ENCODE measurements around the gene TSPAN2. TPM values are rescaled to one million over a fixed set of nuclear protein-coding genes. Genes with fewer than 3 reads are reported as not detected.
A peak's percentile ranks its signal among the peaks of the same experiment; 100 is the strongest.
"Not testable (repeated sequence)": the region's sequence is repeated elsewhere in the genome, so short reads cannot be mapped to it uniquely, and the experiment has no call there.

Gene TSPAN2
- polyA plus RNA-seq, 3 donors = 34.2 to 37.8 (median 34.5) TPM

GRCh38 chr1:115063228-115063901 is 25.9 kb downstream of the TSPAN2 start:
- no peak for DNase-seq (ENCODE audit: extremely low read depth in 1 of 11, low read depth in 9 of 11, low spot score in 4 of 11)

- DNase-seq (ENCODE audit: extremely low read depth in 1 of 11, low read depth in 9 of 11, low spot score in 4 of 11) = no peak
These were observed 26.7 kb downstream of the TSPAN2 start for GRCh38 chr1:115062542-115063004.

GRCh38 chr1:115060501-115060900 is 28.8 kb downstream of the TSPAN2 start:
- no peak for DNase-seq (ENCODE audit: extremely low read depth in 1 of 11, low read depth in 9 of 11, low spot score in 4 of 11)

GRCh38 chr1:115059316-115059715 is 30.0 kb downstream of the TSPAN2 start:
- DNase-seq (ENCODE audit: extremely low read depth in 1 of 11, low read depth in 9 of 11, low spot score in 4 of 11) = no peak

GRCh38 chr1:115057661-115058254 is 31.5 kb downstream of the TSPAN2 start:
- DNase-seq (ENCODE audit: extremely low read depth in 1 of 11, low read depth in 9 of 11, low spot score in 4 of 11) = peak in 1 of 11 donors; percentile 28

GRCh38 chr1:115056395-115056798 is 32.9 kb downstream of the TSPAN2 start:
- DNase-seq (ENCODE audit: extremely low read depth in 1 of 11, low read depth in 9 of 11, low spot score in 4 of 11) = peak; percentile 60 to 93 (median 73)

GRCh38 chr1:115052454-115053083 is 36.7 kb downstream of the TSPAN2 start:
- peak in 8 of 11 donors; percentile 15 to 43 (median 29) for DNase-seq (ENCODE audit: extremely low read depth in 1 of 11, low read depth in 9 of 11, low spot score in 4 of 11)

- DNase-seq (ENCODE audit: extremely low read depth in 1 of 11, low read depth in 9 of 11, low spot score in 4 of 11) = no peak
These were observed 37.5 kb downstream of the TSPAN2 start for GRCh38 chr1:115051850-115052249.

- no peak for DNase-seq (ENCODE audit: extremely low read depth in 1 of 11, low read depth in 9 of 11, low spot score in 4 of 11)
These were observed 42.6 kb downstream of the TSPAN2 start for GRCh38 chr1:115046751-115047150.

GRCh38 chr1:115041654-115042053 is 47.6 kb downstream of the TSPAN2 start:
- DNase-seq (ENCODE audit: extremely low read depth in 1 of 11, low read depth in 9 of 11, low spot score in 4 of 11) = no peak

- no peak for DNase-seq (ENCODE audit: extremely low read depth in 1 of 11, low read depth in 9 of 11, low spot score in 4 of 11)
These were observed 48.8 kb downstream of the TSPAN2 start for GRCh38 chr1:115040501-115040900.

- DNase-seq (ENCODE audit: extremely low read depth in 1 of 11, low read depth in 9 of 11, low spot score in 4 of 11) = no peak
These were observed 52.3 kb downstream of the TSPAN2 start for GRCh38 chr1:115036814-115037507.

GRCh38 chr1:115035652-115036051 is 53.7 kb downstream of the TSPAN2 start:
- DNase-seq (ENCODE audit: extremely low read depth in 1 of 11, low read depth in 9 of 11, low spot score in 4 of 11) = no peak

- no peak for DNase-seq (ENCODE audit: extremely low read depth in 1 of 11, low read depth in 9 of 11, low spot score in 4 of 11)
These were observed 57.7 kb downstream of the TSPAN2 start for GRCh38 chr1:115031595-115031994.

GRCh38 chr1:115029526-115029925 is 59.8 kb downstream of the TSPAN2 start, which contains the start of gene TSHB:
Gene TSHB (plus strand): TSS chr1:115029826. CDS start chr1:115033363, 3,537 bp downstream.
- no peak for DNase-seq (ENCODE audit: extremely low read depth in 1 of 11, low read depth in 9 of 11, low spot score in 4 of 11)

GRCh38 chr1:115023593-115023992 is 65.7 kb downstream of the TSPAN2 start:
- no peak for DNase-seq (ENCODE audit: extremely low read depth in 1 of 11, low read depth in 9 of 11, low spot score in 4 of 11)

GRCh38 chr1:115021145-115021544 is 68.2 kb downstream of the TSPAN2 start:
- DNase-seq (ENCODE audit: extremely low read depth in 1 of 11, low read depth in 9 of 11, low spot score in 4 of 11) = no peak

- not testable (repeated sequence) for DNase-seq (ENCODE audit: extremely low read depth in 1 of 11, low read depth in 9 of 11, low spot score in 4 of 11)
These were observed 69.8 kb downstream of the TSPAN2 start for GRCh38 chr1:115019549-115019948.

- no peak for DNase-seq (ENCODE audit: extremely low read depth in 1 of 11, low read depth in 9 of 11, low spot score in 4 of 11)
These were observed 75.5 kb downstream of the TSPAN2 start for GRCh38 chr1:115013792-115014191.

- no peak for DNase-seq (ENCODE audit: extremely low read depth in 1 of 11, low read depth in 9 of 11, low spot score in 4 of 11)
These were observed 76.9 kb downstream of the TSPAN2 start for GRCh38 chr1:115012434-115012833.
